ENCODE data around the gene EPS8.
A peak's percentile ranks its signal among the peaks of the same experiment; 100 is the strongest.

EPS8 gene

GRCh38 chr12:15728118-15728598 is 61.0 kb downstream of the EPS8 start:
- Histone ChIP-seq H3K9ac (ENCODE audit: low read length) (peak overlapping the region; percentile 84), H2BK120ac (ENCODE audit: low read depth, low read length) (no peak overlapping the region), H3K79me1 (replicated peaks; ENCODE audit: low read length, poor library complexity, severe bottlenecking) (peaks cover 2% of the 10 kb centered on the region), H3K23ac (ENCODE audit: low read length in 2 of 2) (no peak overlapping the region), H3K4me1 (ENCODE audit: control insufficient read depth, insufficient read depth, low read depth, low read length) (peaks cover 4% of the 10 kb centered on the region), H3K14ac (ENCODE audit: low read length in 2 of 2) (no peak overlapping the region), H2AFZ (ENCODE audit: low read depth, low read length) (no peak overlapping the region), H3K18ac (ENCODE audit: low read depth in 1 of 2, low read length in 2 of 2) (no peak overlapping the region), H3K9me3 (ENCODE audit: control insufficient read depth, low read length) (no peaks in the 10 kb centered on the region), H4K8ac (ENCODE audit: low read length) (no peak overlapping the region), H3K4me3 (ENCODE audit: insufficient read depth in 1 of 2, low read depth in 1 of 2, low read length in 2 of 2) (peak overlapping the region in 1 of 2 experiments; percentile 49), H4K91ac (ENCODE audit: low read length) (no peak overlapping the region), H3K4ac (ENCODE audit: low read depth in 1 of 2, low read length in 2 of 2) (peak overlapping the region; percentile 9 to 58), H2BK12ac (ENCODE audit: low read length in 2 of 2) (no peak overlapping the region), H2BK15ac (ENCODE audit: low read depth, poor library complexity, severe bottlenecking) (no peak overlapping the region), H3K27me3 (ENCODE audit: control insufficient read depth in 1 of 2, insufficient read depth in 1 of 2, low read length in 2 of 2) (no peaks in the 10 kb centered on the region), H2BK5ac (ENCODE audit: low read depth, low read length, poor library complexity, severe bottlenecking) (no peak overlapping the region), H3K27ac (ENCODE audit: low read length, poor library complexity, severe bottlenecking) (peak overlapping the region; percentile 67), H3K4me2 (ENCODE audit: low read length, poor library complexity, severe bottlenecking) (no peak overlapping the region), H2AK5ac (ENCODE audit: low read length, severe bottlenecking) (no peak overlapping the region), H3K36me3 (ENCODE audit: control insufficient read depth in 1 of 2, insufficient read depth in 2 of 2, low read depth in 1 of 2, low read length in 2 of 2) (peaks cover 0 to 3% of the 10 kb centered on the region in 2 experiments)
- peak; percentile 77 for DNase-seq
- 65% methylated on average over 3 of the region's 5 CpGs for WGBS

DNA sequence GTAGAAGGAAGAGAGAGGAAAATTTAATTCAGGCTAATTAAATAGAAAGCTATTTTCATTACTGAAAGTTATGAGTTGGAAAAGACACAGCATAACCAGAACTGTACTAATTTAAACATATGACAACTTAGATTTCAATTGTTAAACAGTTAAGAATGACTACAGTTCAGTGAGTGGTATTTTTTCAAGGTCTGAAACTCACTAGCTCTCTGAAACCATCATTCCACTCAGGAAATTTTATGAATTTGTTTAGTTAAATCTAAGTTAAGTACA is 62.4 kb downstream of the EPS8 start:
- Histone ChIP-seq H2AK5ac (ENCODE audit: low read length, severe bottlenecking) (no peak overlapping the region), H4K91ac (ENCODE audit: low read length) (no peak overlapping the region), H3K4me2 (ENCODE audit: low read length, poor library complexity, severe bottlenecking) (no peak overlapping the region), H3K14ac (ENCODE audit: low read length in 2 of 2) (no peak overlapping the region), H3K4ac (ENCODE audit: low read depth in 1 of 2, low read length in 2 of 2) (no peak overlapping the region), H3K9ac (ENCODE audit: low read length) (peak overlapping the region; percentile 84), H3K9me3 (ENCODE audit: control insufficient read depth, low read length) (no peaks in the 10 kb centered on the region), H3K79me1 (replicated peaks; ENCODE audit: low read length, poor library complexity, severe bottlenecking) (peaks cover 6% of the 10 kb centered on the region), H2BK15ac (ENCODE audit: low read depth, poor library complexity, severe bottlenecking) (no peak overlapping the region), H4K8ac (ENCODE audit: low read length) (no peak overlapping the region), H2AFZ (ENCODE audit: low read depth, low read length) (no peak overlapping the region), H3K4me1 (ENCODE audit: control insufficient read depth, insufficient read depth, low read depth, low read length) (peaks cover 2% of the 10 kb centered on the region), H3K27ac (ENCODE audit: low read length, poor library complexity, severe bottlenecking) (no peak overlapping the region), H3K27me3 (ENCODE audit: control insufficient read depth in 1 of 2, insufficient read depth in 1 of 2, low read length in 2 of 2) (no peaks in the 10 kb centered on the region), H3K18ac (ENCODE audit: low read depth in 1 of 2, low read length in 2 of 2) (no peak overlapping the region), H3K4me3 (ENCODE audit: insufficient read depth in 1 of 2, low read depth in 1 of 2, low read length in 2 of 2) (peak overlapping the region in 1 of 2 experiments; percentile 28), H3K36me3 (ENCODE audit: control insufficient read depth in 1 of 2, insufficient read depth in 2 of 2, low read depth in 1 of 2, low read length in 2 of 2) (peaks cover 0 to 3% of the 10 kb centered on the region in 2 experiments), H2BK120ac (ENCODE audit: low read depth, low read length) (no peak overlapping the region), H3K23ac (ENCODE audit: low read length in 2 of 2) (no peak overlapping the region), H2BK12ac (ENCODE audit: low read length in 2 of 2) (no peak overlapping the region), H2BK5ac (ENCODE audit: low read depth, low read length, poor library complexity, severe bottlenecking) (no peak overlapping the region)
- DNase-seq = no peak

DNA sequence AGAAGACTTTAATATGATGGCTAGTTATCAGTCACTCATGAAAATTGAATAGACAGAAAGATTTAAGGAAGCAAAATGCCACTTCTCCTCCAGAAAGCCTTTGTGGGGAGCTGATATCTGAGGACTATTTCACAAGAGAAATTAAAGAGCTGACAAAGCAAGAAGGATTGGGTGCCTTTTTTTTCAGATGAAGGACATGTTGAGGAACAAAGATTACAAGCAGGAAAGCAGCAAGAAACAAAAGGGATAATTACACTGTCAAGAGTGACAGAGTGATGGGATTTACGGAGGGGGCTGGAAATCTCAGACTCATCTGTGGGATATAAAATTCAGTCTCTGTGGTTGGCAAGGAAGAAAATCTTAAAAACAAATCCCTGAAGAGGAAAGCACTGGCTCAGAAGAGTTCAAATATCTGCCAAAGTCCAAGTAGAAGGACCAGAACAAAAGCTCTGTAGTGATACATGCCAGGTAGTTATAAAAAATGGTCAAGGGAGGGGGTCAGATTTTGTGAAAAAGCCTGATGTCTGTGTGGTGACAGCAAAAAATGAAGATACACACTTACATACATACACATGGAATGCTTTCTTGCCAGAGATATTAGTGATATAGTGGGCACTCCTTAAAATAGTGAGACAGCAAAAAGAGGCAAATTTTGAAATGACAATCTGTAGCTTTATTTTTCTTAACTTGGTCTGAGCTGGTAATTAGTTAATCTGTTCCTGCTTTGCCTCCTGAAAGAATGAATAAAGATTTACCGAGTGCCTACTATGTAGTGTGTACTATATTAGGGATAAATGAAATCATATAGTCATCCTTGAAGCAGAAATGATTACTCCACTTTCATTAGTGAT is 62.9 kb downstream of the EPS8 start:
- peak overlapping the region in 1 of 2 experiments; percentile 28 for H3K4me3 ChIP-seq (ENCODE audit: insufficient read depth in 1 of 2, low read depth in 1 of 2, low read length in 2 of 2)
- H2BK15ac ChIP-seq (ENCODE audit: low read depth, poor library complexity, severe bottlenecking) = no peak overlapping the region
- H2BK12ac ChIP-seq (ENCODE audit: low read length in 2 of 2) = no peak overlapping the region
- 74% methylated on average over 2 of the region's 2 CpGs for WGBS
- H2BK120ac ChIP-seq (ENCODE audit: low read depth, low read length) = no peak overlapping the region
- H3K23ac ChIP-seq (ENCODE audit: low read length in 2 of 2) = no peak overlapping the region
- no peak overlapping the region for H3K18ac ChIP-seq (ENCODE audit: low read depth in 1 of 2, low read length in 2 of 2)
- peaks cover 0 to 3% of the 10 kb centered on the region in 2 experiments for H3K36me3 ChIP-seq (ENCODE audit: control insufficient read depth in 1 of 2, insufficient read depth in 2 of 2, low read depth in 1 of 2, low read length in 2 of 2)
- no peak overlapping the region for H3K4ac ChIP-seq (ENCODE audit: low read depth in 1 of 2, low read length in 2 of 2)
- no peaks in the 10 kb centered on the region for H3K9me3 ChIP-seq (ENCODE audit: control insufficient read depth, low read length)
- no peak overlapping the region for H4K8ac ChIP-seq (ENCODE audit: low read length)
- peaks cover 6% of the 10 kb centered on the region for H3K79me1 ChIP-seq (replicated peaks; ENCODE audit: low read length, poor library complexity, severe bottlenecking)
- no peaks in the 10 kb centered on the region for H3K27me3 ChIP-seq (ENCODE audit: control insufficient read depth in 1 of 2, insufficient read depth in 1 of 2, low read length in 2 of 2)
- no peak overlapping the region for H3K27ac ChIP-seq (ENCODE audit: low read length, poor library complexity, severe bottlenecking)
- H3K4me1 ChIP-seq (ENCODE audit: control insufficient read depth, insufficient read depth, low read depth, low read length) = peaks cover under 1% of the 10 kb centered on the region
- no peak overlapping the region for H2AFZ ChIP-seq (ENCODE audit: low read depth, low read length)
- DNase-seq = no peak
- no peak overlapping the region for H3K4me2 ChIP-seq (ENCODE audit: low read length, poor library complexity, severe bottlenecking)
- H2BK5ac ChIP-seq (ENCODE audit: low read depth, low read length, poor library complexity, severe bottlenecking) = no peak overlapping the region
- H3K14ac ChIP-seq (ENCODE audit: low read length in 2 of 2) = no peak overlapping the region
- peak overlapping the region; percentile 84 for H3K9ac ChIP-seq (ENCODE audit: low read length)
- H4K91ac ChIP-seq (ENCODE audit: low read length) = no peak overlapping the region
- H2AK5ac ChIP-seq (ENCODE audit: low read length, severe bottlenecking) = no peak overlapping the region

- Histone ChIP-seq H3K18ac (ENCODE audit: low read depth in 1 of 2, low read length in 2 of 2) (no peak overlapping the region), H2BK15ac (ENCODE audit: low read depth, poor library complexity, severe bottlenecking) (no peak overlapping the region), H3K9me3 (ENCODE audit: control insufficient read depth, low read length) (no peaks in the 10 kb centered on the region), H3K27ac (ENCODE audit: low read length, poor library complexity, severe bottlenecking) (no peak overlapping the region), H3K14ac (ENCODE audit: low read length in 2 of 2) (no peak overlapping the region), H4K91ac (ENCODE audit: low read length) (no peak overlapping the region), H3K9ac (ENCODE audit: low read length) (no peak overlapping the region), H2BK120ac (ENCODE audit: low read depth, low read length) (no peak overlapping the region), H4K8ac (ENCODE audit: low read length) (no peak overlapping the region), H3K27me3 (ENCODE audit: control insufficient read depth in 1 of 2, insufficient read depth in 1 of 2, low read length in 2 of 2) (no peaks in the 10 kb centered on the region), H3K79me1 (replicated peaks; ENCODE audit: low read length, poor library complexity, severe bottlenecking) (peaks cover 6% of the 10 kb centered on the region), H2BK12ac (ENCODE audit: low read length in 2 of 2) (no peak overlapping the region), H2AFZ (ENCODE audit: low read depth, low read length) (no peak overlapping the region), H3K4me1 (ENCODE audit: control insufficient read depth, insufficient read depth, low read depth, low read length) (no peaks in the 10 kb centered on the region), H2AK5ac (ENCODE audit: low read length, severe bottlenecking) (no peak overlapping the region), H3K4me2 (ENCODE audit: low read length, poor library complexity, severe bottlenecking) (no peak overlapping the region), H3K4me3 (ENCODE audit: insufficient read depth in 1 of 2, low read depth in 1 of 2, low read length in 2 of 2) (no peak overlapping the region), H3K36me3 (ENCODE audit: control insufficient read depth in 1 of 2, insufficient read depth in 2 of 2, low read depth in 1 of 2, low read length in 2 of 2) (peaks cover 0 to 3% of the 10 kb centered on the region in 2 experiments), H3K4ac (ENCODE audit: low read depth in 1 of 2, low read length in 2 of 2) (no peak overlapping the region), H3K23ac (ENCODE audit: low read length in 2 of 2) (no peak overlapping the region), H2BK5ac (ENCODE audit: low read depth, low read length, poor library complexity, severe bottlenecking) (no peak overlapping the region)
- WGBS = 100% methylated on average over 1 of the region's 1 CpG
- no peak for DNase-seq
Observed at GRCh38 chr12:15722951-15723350, 66.2 kb downstream of the EPS8 start.

Measured in mesenchymal stem cell (in vitro differentiated cells and primary cell).